ENCODE results near the gene ENDOD1.

GRCh38 chr11:95101935-95102334, 12.3 kb downstream of the ENDOD1 start:
- TF ChIP-seq CTCF (IDR thresholded peaks at IDR 0.05) (no peak), REST (IDR thresholded peaks at IDR 0.05; ENCODE audit: insufficient read depth in 1 of 2, low read depth in 2 of 2, low read length in 1 of 2) (no peak)
